Type B pancreatic cell (in vitro differentiated cells): ENCODE results near the gene SOX15. TPM values are rescaled to one million over a fixed set of nuclear protein-coding genes. Genes with fewer than 3 reads are reported as not detected.

Source experiments
- DNase-seq: peaks from one replicate; pipeline ENCODE4 v3.0.0; 2021; ENCODE audit warnings: mixed read lengths; ENCODE audit not compliant: unreplicated experiment; ENCODE audit errors: extremely low spot score
- H3K27ac Mint-ChIP-seq: 2 replicates; pipeline ENCODE4 v1.8.0; 2021; ENCODE audit warnings: mild to moderate bottlenecking, mixed read lengths
- H3K27me3 Mint-ChIP-seq: 2 replicates; pipeline ENCODE4 v1.8.0; 2021; ENCODE audit warnings: mixed read lengths
- H3K36me3 Mint-ChIP-seq: 2 replicates; pipeline ENCODE4 v1.8.0; 2021; ENCODE audit warnings: mixed read lengths
- H3K4me1 Mint-ChIP-seq: one replicate; pipeline ENCODE4 v1.8.0; 2021; ENCODE audit warnings: mixed read lengths; ENCODE audit not compliant: unreplicated experiment
- H3K4me3 Mint-ChIP-seq: 2 replicates; pipeline ENCODE4 v1.8.0; 2021; ENCODE audit warnings: mild to moderate bottlenecking, mixed read lengths
- H3K9me3 Mint-ChIP-seq: 2 replicates; pipeline ENCODE4 v1.8.0; 2021; ENCODE audit warnings: mixed read lengths
- CTCF ChIP-seq: fragments of 200-600 bp; sonication (generic); conservative IDR thresholded peaks from 2 replicates; pipeline ENCODE4 v1.5.0; 2021; ENCODE audit warnings: antibody characterized with exemption, mild to moderate bottlenecking
- total RNA-seq: library from RNA; stranded (reverse); gene quantifications from 2 replicates; pipeline ENCODE4 v1.2.1, GENCODE V29; 2021; ENCODE audit warnings: low replicate concordance

The SOX15 gene
- total RNA-seq, 1 donor from 2014 or later, result 0.77 TPM

DNA sequence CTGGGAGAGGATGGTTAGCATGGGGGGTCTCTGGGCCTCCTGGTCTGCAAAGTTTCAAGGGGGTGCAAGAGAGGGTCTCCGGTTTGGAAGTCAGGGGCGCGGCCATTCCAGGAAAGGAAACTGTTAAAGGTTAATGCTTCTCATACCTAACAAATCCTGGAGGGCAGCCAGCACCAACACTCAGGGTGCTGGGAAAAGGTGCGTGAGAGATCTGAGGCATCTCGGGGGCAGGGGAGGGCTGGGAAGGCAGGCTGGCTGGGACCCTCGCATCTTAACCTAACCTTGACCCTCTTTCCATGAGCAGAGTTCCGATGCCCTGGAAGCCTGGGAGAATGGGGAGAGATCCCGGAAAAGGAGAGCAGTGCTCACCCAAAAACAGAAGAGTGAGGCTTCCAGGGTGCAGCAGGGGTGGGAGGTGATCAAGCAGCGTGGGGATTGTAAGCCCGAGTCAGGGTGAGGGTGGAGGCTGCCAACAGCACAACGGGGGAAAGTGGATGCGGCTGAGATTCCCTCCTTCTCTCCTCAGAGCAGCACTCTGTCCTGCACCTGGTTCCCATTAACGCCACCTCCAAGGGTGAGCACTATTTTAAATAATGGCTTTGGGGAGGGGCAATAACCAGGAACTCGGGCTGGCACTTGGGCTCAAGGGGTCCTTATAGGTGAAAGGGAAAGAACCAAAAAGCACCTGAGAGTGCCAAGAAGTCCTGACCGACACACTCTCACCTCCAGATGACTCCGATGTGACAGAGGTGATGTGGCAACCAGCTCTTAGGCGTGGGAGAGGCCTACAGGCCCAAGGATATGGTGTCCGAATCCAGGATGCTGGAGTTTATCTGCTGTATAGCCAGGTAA lies 30.3 kb downstream of the SOX15 start:
- peak overlapping the region; percentile 97 for H3K27ac Mint-ChIP-seq
- H3K4me1 Mint-ChIP-seq, result peaks cover 51% of the 10 kb centered on the region

DNA sequence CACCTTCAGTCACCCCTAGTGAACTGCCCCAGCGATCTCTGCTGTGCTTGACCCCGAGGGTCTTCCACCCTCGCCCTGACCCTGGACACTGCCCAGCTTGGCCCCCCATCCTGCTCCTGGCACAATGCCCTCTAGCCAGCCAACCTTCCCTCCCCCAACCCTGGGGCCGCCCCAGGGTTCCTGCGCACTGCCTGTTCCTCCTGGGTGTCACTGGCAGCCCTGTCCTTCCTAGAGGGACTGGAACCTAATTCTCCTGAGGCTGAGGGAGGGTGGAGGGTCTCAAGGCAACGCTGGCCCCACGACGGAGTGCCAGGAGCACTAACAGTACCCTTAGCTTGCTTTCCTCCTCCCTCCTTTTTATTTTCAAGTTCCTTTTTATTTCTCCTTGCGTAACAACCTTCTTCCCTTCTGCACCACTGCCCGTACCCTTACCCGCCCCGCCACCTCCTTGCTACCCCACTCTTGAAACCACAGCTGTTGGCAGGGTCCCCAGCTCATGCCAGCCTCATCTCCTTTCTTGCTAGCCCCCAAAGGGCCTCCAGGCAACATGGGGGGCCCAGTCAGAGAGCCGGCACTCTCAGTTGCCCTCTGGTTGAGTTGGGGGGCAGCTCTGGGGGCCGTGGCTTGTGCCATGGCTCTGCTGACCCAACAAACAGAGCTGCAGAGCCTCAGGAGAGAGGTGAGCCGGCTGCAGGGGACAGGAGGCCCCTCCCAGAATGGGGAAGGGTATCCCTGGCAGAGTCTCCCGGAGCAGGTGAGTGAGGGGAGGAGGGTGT lies 31.2 kb downstream of the SOX15 start, which contains the start of gene TNFSF13:
TNFSF13 (plus strand) TSS at position 207 of the 776 bp plus-strand sequence; CDS start at position 497, 290 bp downstream.
- peak within 1 kb of the TSS; percentile 97 for H3K27ac Mint-ChIP-seq
- no peak for TF ChIP-seq CTCF

More for the DNA sequence above, 30.3 kb downstream of the SOX15 start:
- H3K36me3 Mint-ChIP-seq, result peaks cover 4% of the 10 kb centered on the region
- H3K27me3 Mint-ChIP-seq, result no peaks in the 10 kb centered on the region
- H3K9me3 Mint-ChIP-seq, result no peaks in the 10 kb centered on the region
- no peak for DNase-seq
- peak overlapping the region; percentile 95 for H3K4me3 Mint-ChIP-seq
- TF ChIP-seq CTCF, result no peak

DNA sequence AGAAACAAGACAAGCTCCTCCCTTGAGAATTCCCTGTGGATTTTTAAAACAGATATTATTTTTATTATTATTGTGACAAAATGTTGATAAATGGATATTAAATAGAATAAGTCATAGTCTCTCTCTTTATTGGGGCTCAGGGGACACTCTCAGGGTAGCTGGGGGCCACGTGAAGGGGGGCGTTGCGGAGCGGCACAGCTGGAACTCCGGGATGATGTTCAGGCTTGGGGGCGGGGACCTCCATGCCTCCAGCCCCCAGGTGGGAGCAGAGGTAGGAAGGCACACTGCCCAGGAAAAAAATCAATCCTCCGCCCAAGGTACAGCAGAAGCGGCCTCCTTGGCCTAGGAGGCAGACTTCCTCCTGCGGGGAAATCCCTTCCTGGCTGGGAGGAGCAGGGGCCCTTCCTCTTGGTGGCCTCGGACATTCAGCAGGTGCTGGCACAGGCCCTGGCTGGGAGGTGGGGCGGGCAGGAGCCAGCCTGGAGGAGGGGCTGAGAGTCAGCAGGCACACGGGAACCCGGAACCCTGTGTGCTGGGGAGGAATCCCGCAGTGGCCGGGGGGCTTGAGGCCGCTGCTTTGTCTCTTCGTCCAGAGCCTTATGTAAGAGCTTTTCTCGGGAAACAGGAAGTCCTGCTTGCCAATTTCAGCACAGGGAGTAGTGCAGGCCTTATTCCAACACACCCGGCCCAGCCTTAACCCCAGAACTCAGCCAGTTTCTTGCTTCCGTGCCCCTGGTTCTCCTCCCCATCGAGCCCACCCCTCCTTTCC lies 31.9 kb downstream of the SOX15 start:
- Mint-ChIP-seq H3K4me1 (peaks cover 46% of the 10 kb centered on the region), H3K36me3 (peaks cover 4% of the 10 kb centered on the region), H3K9me3 (no peaks in the 10 kb centered on the region), H3K27me3 (no peaks in the 10 kb centered on the region), H3K4me3 (peak overlapping the region; percentile 80), H3K27ac (peak overlapping the region; percentile 92)
- no peak for DNase-seq
- TF ChIP-seq CTCF, result no peak

More for the DNA sequence above, 31.2 kb downstream of the SOX15 start, which contains the start of gene TNFSF13:
- Mint-ChIP-seq H3K36me3 (peaks cover 4% of the 10 kb centered on the region), H3K27me3 (no peaks in the 10 kb centered on the region), H3K9me3 (no peaks in the 10 kb centered on the region), H3K4me1 (peaks cover 46% of the 10 kb centered on the region), H3K4me3 (peak within 1 kb of the TSS; percentile 80)
- DNase-seq, result no peak

GRCh38 chr17:7557147-7557764 lies 32.6 kb downstream of the SOX15 start:
- no peak for TF ChIP-seq CTCF

GRCh38 chr17:7556627-7557026 lies 33.3 kb downstream of the SOX15 start:
- Mint-ChIP-seq H3K4me3 (no peak overlapping the region), H3K4me1 (peaks cover 41% of the 10 kb centered on the region)

More at GRCh38 chr17:7557147-7557764, 32.6 kb downstream of the SOX15 start:
- H3K27ac Mint-ChIP-seq, result no peak overlapping the region
- no peaks in the 10 kb centered on the region for H3K27me3 Mint-ChIP-seq
- H3K4me3 Mint-ChIP-seq, result no peak overlapping the region
- DNase-seq, result no peak
- peaks cover 41% of the 10 kb centered on the region for H3K4me1 Mint-ChIP-seq
- no peaks in the 10 kb centered on the region for H3K9me3 Mint-ChIP-seq
- H3K36me3 Mint-ChIP-seq, result no peaks in the 10 kb centered on the region

More at GRCh38 chr17:7556627-7557026, 33.3 kb downstream of the SOX15 start:
- Mint-ChIP-seq H3K36me3 (no peaks in the 10 kb centered on the region), H3K9me3 (no peaks in the 10 kb centered on the region), H3K27ac (no peak overlapping the region), H3K27me3 (no peaks in the 10 kb centered on the region)
- TF ChIP-seq CTCF, result no peak
- no peak for DNase-seq
